ENCODE measurements around the gene TXNDC8.

TXNDC8 gene

DNA sequence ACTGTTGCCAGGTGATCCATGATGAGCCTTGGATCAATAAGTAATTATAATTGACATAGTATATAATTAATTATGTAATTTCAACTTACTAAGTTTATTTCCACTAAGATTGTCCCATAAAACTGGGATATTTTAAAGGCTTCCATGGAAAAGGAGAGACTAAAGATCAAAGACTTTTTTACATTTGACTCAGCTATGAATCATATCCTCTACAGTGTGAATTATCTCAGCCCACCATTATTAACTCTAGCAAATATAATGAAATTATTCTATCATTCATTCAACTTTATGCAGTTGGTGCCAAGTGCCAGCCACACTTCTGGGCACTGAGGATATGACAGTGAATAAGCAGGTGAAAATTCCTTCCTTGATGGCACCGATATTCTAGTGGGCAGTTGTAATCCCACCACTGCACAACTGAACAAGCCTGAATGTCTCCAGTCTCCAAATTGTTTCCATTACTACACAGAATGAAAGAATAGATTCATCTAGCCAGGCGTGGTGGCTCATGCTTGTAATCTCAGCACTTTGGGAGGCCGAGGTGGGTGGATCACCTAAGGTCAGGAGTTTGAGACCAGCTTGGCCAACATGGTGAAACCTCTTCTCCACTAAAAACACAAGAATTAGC is 59.5 kb downstream of the TXNDC8 start:
- no peak for DNase-seq (ENCODE audit: low read depth, low spot score)

DNA sequence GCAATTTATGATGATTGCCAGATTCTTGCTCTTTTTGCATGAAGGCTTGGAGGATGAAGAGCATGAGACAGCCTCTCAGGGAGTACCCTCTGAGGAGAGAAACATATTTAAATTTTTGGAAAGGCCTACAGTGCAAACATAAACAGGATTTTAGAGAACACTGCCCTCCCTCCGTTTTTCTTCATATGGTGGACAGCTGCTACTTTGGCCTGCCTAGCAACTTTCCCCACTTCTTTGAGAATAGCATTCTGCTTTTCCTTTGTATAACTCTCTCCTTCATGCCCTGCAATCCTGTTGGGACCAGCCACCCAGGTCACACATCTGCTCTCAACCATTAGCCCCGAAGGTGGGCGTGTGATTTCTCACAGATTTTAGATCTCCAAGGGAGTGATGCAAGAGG is 60.9 kb downstream of the TXNDC8 start:
- DNase-seq (ENCODE audit: low read depth, low spot score) = no peak

DNA sequence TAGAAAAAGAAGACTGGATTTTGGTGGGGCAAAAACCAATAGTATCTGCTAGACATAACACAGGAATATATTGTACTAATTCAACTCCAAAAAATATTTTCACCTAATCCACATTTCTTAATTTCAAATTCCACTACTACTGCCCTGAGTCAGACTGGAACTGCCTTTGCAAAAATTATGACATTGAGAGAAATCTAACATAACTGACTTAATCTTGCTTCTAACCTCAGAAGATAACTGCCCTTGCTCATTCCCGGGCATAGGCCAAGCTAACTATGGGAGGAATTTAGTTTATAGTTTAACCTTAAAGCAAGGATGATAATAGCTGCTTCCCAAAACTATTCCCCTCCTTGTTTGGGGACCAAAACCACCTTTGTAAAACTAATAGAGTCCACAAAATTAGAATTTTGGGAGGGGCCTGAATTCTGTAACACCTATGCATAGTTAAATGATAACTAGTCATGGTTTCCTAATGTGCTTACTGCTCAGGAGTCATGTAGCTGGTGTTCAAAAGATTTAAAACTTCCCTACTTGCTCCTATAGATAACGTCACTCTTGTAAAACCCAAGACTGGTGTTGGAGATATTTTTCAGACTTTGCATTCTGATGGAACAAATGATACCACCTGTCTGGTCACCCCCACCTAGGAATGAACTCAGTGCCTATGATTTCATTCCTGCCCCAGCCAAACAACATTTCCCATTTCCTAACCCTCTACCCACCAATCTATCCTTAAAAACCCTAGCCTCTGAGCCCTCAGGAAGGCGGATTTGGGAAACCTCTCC is 67.3 kb downstream of the TXNDC8 start:
- no peak for DNase-seq (ENCODE audit: low read depth, low spot score)

DNA sequence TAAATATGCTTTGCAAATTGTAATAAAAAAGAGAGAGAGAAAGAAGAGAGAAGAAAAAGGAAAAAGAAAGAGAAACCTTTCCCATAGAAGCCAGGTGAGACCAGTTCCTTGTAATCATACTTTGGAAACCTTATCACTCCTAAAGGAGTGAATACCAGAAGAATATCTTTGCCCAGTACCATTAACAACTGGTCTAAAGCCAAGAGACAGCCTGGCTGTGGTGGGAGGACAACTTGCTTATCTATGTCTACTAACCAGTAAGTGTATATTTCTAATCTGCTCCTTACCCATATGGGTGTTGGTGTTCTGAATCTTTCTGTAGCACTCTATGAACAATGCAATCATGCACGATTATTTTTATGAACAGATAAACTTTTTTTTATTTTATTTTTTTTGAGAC is 70.9 kb downstream of the TXNDC8 start:
- DNase-seq (ENCODE audit: low read depth, low spot score) = no peak

DNA sequence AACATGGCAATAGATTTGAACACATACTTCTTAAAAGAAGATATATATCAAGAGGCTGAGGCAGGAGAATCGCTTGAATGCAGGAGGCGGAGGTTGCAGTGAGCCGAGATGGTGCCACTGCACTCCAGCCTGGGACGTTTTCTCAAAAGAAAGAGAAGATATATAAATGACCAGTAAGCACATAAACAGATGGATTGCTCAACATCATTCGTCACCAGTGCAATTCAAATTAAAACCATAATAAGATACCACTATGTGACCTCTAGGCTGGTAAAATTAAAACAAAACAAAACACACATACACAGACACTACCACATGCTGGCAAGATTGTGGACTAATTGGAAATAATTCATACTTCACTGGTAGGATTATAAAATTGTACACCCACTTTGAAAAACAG is 76.0 kb downstream of the TXNDC8 start:
- DNase-seq (ENCODE audit: low read depth, low spot score) = no peak

DNA sequence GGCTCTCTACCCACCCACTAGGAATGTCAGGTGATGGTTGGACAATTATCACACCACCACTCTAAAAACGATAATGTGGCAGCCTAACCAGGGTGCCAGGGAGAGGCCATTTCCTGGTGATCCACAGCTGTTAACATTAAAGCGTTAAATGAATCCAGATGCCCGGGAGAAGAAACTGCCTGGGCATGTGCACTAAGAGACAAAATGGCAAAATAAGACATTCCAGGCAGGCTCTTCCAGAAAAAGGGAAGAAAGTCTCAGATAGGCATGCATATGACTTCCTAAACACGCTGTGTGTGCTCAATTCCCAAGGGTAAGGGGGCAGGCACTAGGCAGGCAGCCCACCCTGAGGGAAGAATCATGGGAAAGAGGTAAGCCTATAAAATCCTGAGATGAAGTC is 76.8 kb downstream of the TXNDC8 start:
- no peak for DNase-seq (ENCODE audit: low read depth, low spot score)

DNA sequence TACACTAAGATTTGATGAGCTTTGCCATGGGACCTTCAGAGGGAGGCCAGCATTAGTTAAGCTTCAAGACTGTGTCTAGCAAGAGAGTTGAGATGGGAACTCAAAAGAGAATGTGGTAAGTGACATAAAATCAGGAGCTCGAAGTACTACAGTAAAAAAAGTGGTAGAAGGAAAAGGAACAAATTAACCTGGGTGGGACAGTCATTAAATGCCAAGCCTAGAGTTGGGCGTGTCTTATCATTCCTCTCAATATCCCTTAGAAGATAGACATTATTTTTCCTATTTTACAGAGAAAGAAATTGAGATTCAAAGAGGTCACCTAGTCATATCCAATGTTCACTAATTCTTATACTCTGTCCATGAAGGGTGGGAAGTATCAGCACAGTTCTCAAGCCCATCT is 78.1 kb downstream of the TXNDC8 start:
- DNase-seq (ENCODE audit: low read depth, low spot score) = no peak

DNA sequence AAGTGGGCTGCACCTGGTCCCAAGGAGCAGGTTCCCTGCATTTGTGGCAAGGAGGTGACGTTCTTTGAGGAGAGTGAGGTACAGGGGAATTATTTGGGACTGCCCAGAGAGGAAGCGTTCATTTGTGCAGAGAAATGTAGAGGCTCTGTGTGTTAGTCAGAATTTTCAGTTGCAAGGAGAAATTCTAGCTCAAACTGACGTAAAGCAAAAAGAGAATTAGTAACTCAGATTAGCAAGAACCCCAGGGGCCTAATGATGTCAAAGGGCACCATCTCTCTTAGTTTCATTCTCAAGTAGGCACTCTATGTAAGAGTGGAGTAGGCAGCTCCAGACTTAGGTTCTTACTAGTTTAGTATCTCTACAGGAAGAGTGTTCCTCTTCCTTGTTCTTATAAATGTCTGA is 79.0 kb downstream of the TXNDC8 start:
- no peak for DNase-seq (ENCODE audit: low read depth, low spot score)

DNA sequence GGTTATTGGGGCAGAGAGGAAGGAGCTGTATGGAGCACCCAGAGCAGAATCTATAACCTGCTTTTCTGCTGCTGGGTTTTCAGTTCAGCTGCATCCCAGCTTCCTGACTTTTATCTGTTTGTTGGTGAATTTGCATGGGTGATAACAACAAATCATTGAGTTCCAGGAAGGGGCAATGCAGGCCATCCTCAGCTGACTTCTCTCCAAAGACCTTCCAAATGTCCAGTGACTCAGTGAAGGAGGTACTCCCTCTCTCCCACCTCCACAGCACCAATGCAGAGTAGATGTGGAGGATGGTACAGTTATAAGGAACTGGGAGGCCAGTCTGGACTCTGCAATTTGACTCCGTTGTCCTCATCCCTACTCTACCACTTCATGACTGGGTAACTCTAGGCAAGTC is 79.7 kb downstream of the TXNDC8 start:
- DNase-seq (ENCODE audit: low read depth, low spot score) = no peak

DNA sequence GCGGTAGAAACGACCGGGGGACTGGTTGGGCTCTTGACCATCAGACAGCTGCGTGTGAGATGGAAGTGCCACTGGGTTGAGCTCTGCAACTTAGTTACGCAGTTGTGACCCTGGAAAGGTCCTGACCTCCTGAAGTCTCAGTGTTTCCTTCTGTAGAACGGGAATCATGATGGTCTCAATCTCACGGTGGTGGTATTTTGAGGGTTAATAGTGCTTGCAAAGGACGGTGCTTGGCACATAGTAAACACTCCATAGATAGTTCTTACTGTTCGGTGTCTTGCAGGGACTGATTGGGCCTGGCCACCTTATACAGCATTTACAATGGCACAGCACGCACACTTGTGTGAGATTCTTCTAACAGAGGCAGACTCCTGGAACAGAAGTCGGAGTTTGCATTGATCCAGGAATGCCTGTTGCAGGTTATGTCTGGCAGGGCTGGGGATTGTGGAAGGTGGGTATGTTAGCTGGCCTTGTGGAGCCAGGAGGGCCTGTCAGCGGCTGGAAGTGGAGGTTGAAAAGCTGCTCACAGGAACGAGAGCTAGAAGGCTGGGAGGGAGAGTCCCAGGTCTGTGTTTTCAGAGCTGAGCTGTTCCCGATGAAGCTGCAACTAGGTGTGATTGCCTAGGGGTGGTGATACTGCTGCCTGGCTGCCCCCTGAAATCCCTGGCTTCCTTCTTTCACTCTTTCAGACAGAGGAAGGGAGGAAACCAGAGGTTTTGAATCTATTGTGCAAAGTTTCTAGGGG is 80.4 kb downstream of the TXNDC8 start:
- no peak for DNase-seq (ENCODE audit: low read depth, low spot score)

DNA sequence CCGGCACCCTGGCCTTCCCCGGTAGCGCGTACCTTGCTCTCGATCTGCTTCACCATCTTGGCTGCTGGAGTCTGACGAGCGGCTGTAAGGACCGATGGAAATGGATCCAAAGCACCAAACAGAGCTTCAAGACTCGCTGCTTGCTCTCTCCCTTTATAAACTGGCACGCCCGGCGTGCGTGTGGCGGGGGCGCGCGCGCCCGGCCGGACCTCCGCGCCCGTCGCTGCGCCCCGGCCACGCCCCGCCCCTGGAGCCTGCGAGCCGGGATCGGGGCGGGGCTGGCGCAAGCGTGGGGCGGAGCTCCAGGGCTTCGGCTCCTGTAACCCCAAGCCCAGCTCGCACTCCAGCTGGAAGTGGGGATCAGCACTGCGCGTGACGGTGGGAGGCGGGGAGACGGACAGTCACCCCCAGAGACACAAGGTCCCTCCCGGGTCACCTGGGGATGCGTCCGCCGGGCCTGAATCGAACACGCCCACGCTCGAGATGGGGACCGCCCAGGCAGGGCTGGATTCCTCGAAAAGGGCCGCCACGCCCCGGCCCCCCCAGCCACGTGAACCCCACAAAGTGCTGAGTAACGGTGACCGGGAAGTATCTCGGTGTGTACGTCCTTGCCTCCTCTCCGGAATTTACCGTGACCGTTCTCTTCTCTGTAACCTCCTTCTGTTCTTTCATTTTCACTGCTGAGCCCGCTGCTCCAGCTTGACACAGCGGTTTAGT is 81.1 kb downstream of the TXNDC8 start, which contains the start of gene TXN:
Gene TXN (minus strand): TSS at position 128 of the 717 bp plus-strand sequence. CDS start 72 bp downstream, at position 56.
- peak; percentile 73 for DNase-seq (ENCODE audit: low read depth, low spot score)

DNA sequence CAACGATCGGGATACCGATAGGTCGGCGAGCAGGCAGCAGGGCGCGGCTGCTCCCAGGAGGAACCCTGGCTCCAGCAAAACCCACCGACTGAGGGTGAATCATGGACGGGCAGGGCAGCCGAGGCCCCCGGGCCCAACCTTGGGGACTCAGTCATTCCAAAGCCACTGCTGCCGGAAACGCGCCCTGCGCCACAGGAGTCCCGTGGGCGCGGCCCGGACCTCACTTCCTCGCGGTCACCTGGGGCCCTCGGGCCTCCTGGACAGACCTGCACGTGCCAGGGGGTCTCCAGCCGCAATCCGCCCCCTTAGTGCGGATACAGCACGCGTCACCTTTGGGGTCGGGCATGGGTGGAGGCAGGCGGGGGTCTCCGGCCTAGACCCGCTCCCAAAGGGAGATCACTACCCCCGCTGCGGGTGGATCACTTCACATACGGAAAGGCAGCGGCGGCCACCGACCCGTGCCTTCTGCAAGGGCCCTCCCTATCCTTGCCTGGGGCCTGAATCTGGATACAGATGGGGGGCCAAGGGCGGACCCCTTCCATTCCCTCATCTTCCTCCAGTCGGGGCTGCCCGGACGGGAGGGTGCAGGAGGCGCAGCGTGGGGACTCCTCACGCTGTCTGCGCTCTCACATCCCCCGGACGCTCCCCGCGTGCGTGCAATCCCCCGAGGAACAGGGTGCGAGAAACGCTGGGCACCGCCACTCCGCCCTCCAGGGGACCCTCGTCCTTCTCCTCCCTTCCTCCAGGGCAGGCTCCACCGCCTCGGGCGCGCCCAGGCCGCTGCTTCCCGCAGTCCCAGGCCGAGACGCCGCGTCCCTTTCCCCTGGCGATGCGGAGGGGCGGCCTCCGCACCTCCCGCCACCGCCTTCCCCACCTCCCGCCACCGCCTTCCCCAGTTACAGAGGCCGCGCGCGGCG is 81.9 kb downstream of the TXNDC8 start:
- peak; percentile 16 for DNase-seq (ENCODE audit: low read depth, low spot score)

DNA sequence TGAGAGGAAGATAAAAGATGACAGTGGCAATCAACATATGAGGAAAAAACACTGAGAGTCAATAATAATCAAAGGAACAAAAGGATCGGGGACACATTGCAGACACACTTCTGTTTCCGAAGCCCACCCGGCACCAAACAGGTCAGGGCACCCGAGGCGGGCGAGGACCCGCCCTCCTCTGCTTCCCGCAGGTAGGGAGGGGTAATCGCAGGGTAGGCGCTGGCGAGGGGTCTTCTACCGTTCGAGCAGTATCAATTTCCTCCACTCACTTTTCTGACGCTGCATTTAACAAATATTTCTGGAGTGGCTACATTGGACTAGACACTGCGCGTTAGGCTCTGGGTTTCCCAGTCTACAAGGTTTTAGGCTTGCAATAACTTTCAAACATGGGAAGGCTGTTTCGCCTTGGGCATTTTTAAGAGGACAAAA is 82.6 kb downstream of the TXNDC8 start:
- DNase-seq (ENCODE audit: low read depth, low spot score) = no peak

DNA sequence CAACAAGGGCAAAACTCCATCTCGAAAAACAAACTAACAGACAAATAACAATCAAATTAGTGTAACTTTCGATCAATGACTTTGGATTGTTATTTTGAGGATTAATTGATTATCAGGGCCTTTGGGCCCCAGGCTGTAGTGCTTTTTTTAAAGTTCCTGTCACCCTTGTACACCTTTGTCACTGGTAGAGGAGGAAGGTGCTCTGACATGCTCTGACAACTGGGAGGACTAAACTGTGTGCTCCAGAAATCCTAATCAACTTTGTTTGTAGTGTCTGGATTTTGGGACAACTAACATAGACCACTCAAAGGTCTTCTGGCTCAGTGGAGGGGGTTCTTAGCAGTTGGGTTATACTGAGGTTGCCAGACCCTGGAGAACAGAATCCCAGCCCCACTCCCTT is 83.2 kb downstream of the TXNDC8 start:
- no peak for DNase-seq (ENCODE audit: low read depth, low spot score)

Data from activated naive CD8-positive, alpha-beta T cell treated with anti-CD3 and anti-CD28 coated beads, Interleukin-2, amount 50 U/mL, for 16 hours (primary cell).